DMS114 treated with DMSO at 0.1 percent for 48 hours (cell line): ENCODE results near the gene CHST1.

Experiments
- DNase-seq: peaks from one replicate; lab custom pipeline; 2025; ENCODE audit not compliant: unreplicated experiment; lab: John Stamatoyannopoulos, UW

The CHST1 gene

GRCh38 chr11:45665206-45665932, at the start of gene CHST1:
Gene CHST1, minus strand, starts transcription at chr11:45665622. Its CDS starts 14,699 bp downstream, at chr11:45650923.
- DNase-seq: no peak

- DNase-seq: no peak
Measured at GRCh38 chr11:45713573-45713972, 48.2 kb upstream of the CHST1 start.

GRCh38 chr11:45710561-45710960, 45.1 kb upstream of the CHST1 start:
- no peak for DNase-seq

- no peak for DNase-seq
Measured at GRCh38 chr11:45708887-45709663, 43.7 kb upstream of the CHST1 start.

GRCh38 chr11:45704635-45705034, 39.2 kb upstream of the CHST1 start:
- no peak for DNase-seq

- DNase-seq: no peak
Measured at GRCh38 chr11:45704133-45704532, 38.7 kb upstream of the CHST1 start.

GRCh38 chr11:45702511-45702910, 37.1 kb upstream of the CHST1 start:
- DNase-seq: no peak

- no peak for DNase-seq
Measured at GRCh38 chr11:45698777-45699497, 33.5 kb upstream of the CHST1 start.

- no peak for DNase-seq
Measured at GRCh38 chr11:45692808-45693453, 27.5 kb upstream of the CHST1 start.

- no peak for DNase-seq
Measured at GRCh38 chr11:45688472-45689033, 23.1 kb upstream of the CHST1 start.

- DNase-seq: no peak
Measured at GRCh38 chr11:45687836-45688235, 22.4 kb upstream of the CHST1 start.

GRCh38 chr11:45685964-45686537, 20.6 kb upstream of the CHST1 start:
- no peak for DNase-seq

GRCh38 chr11:45684440-45684839, 19.0 kb upstream of the CHST1 start:
- no peak for DNase-seq

GRCh38 chr11:45683271-45684058, 18.0 kb upstream of the CHST1 start:
- no peak for DNase-seq

GRCh38 chr11:45679806-45680205, 14.4 kb upstream of the CHST1 start:
- DNase-seq: no peak

GRCh38 chr11:45678976-45679375, 13.6 kb upstream of the CHST1 start:
- no peak for DNase-seq

- DNase-seq: no peak
Measured at GRCh38 chr11:45677770-45678512, 12.5 kb upstream of the CHST1 start.

GRCh38 chr11:45676522-45677095, 11.2 kb upstream of the CHST1 start:
- DNase-seq: no peak

GRCh38 chr11:45675646-45676045, 10.2 kb upstream of the CHST1 start:
- no peak for DNase-seq
